ENCODE measurements around the gene CLK4. TPM values are rescaled to one million over a fixed set of nuclear protein-coding genes. Genes with fewer than 3 reads are reported as not detected.

CLK4 gene
- total RNA-seq, 1 experiment from 2014 or later = 23.8 TPM

- H3K4me3 ChIP-seq (ENCODE audit: low read length) = no peak overlapping the region
- DNase-seq = no peak
- no peak overlapping the region for H3K4me2 ChIP-seq (ENCODE audit: low read length)
- H3K9me3 ChIP-seq (ENCODE audit: low read length) = no peaks in the 10 kb centered on the region
- H4K20me1 ChIP-seq (ENCODE audit: low read length) = no peaks in the 10 kb centered on the region
- intact Hi-C loops (cut with micrococcal nuclease) = no loop called here
- no peaks in the 10 kb centered on the region for H3F3A ChIP-seq (ENCODE audit: low read length, unreplicated experiment)
- ChIA-PET CTCF (no interaction called here), POLR2A (ENCODE audit: unreplicated experiment) (no interaction called here)
- peaks cover 55% of the 10 kb centered on the region for H3K36me3 ChIP-seq (ENCODE audit: low read depth, low read length)
- no peak for ATAC-seq
- no peaks in the 10 kb centered on the region for H3K27me3 ChIP-seq (ENCODE audit: low read length)
- no peak overlapping the region for H3K9ac ChIP-seq (ENCODE audit: low read length)
- no peak overlapping the region for H3K27ac ChIP-seq (ENCODE audit: low read length)
- TF ChIP-seq EZH2phosphoT487 (IDR thresholded peaks at IDR 0.05; ENCODE audit: borderline replicate concordance, low read length) (no peak), EZH2 (IDR thresholded peaks at IDR 0.05; ENCODE audit: low read length, unreplicated experiment) (no peak), CTCF (conservative IDR thresholded peaks at IDR 0.05; ENCODE audit: low read depth, low read length) (no peak)
- H3K4me1 ChIP-seq (ENCODE audit: insufficient read depth, low read length) = 0 out of 2 replicates have a peak, but pooled peaks cover 6% of the 10 kb centered on the region
- no peaks in the 10 kb centered on the region for H3K9me2 ChIP-seq (replicated peaks; ENCODE audit: low read length)
- BruUV-seq (replicated peaks) = no TSS peak
- no peaks in the 10 kb centered on the region for H3K79me2 ChIP-seq (ENCODE audit: low read length)
- no peak overlapping the region for H2AFZ ChIP-seq (ENCODE audit: low read length)
Measured at GRCh38 chr5:178606269-178606668, 20.6 kb downstream of the CLK4 start.

- Histone ChIP-seq H3K36me3 (ENCODE audit: low read depth, low read length) (peaks cover 54% of the 10 kb centered on the region), H3K27ac (ENCODE audit: low read length) (no peak overlapping the region), H3K9me3 (ENCODE audit: low read length) (no peaks in the 10 kb centered on the region), H4K20me1 (ENCODE audit: low read length) (no peaks in the 10 kb centered on the region), H3K4me2 (ENCODE audit: low read length) (no peak overlapping the region), H3K79me2 (ENCODE audit: low read length) (no peaks in the 10 kb centered on the region), H3F3A (ENCODE audit: low read length, unreplicated experiment) (no peaks in the 10 kb centered on the region), H2AFZ (ENCODE audit: low read length) (no peak overlapping the region), H3K27me3 (ENCODE audit: low read length) (no peaks in the 10 kb centered on the region), H3K9me2 (replicated peaks; ENCODE audit: low read length) (no peaks in the 10 kb centered on the region), H3K4me1 (ENCODE audit: insufficient read depth, low read length) (0 out of 2 replicates have a peak, but pooled peaks cover 6% of the 10 kb centered on the region), H3K9ac (ENCODE audit: low read length) (no peak overlapping the region), H3K4me3 (ENCODE audit: low read length) (no peak overlapping the region)
- TF ChIP-seq CTCF (conservative IDR thresholded peaks at IDR 0.05; ENCODE audit: low read depth, low read length) (no peak), EZH2 (IDR thresholded peaks at IDR 0.05; ENCODE audit: low read length, unreplicated experiment) (no peak), EZH2phosphoT487 (IDR thresholded peaks at IDR 0.05; ENCODE audit: borderline replicate concordance, low read length) (no peak)
- BruUV-seq (replicated peaks) = no TSS peak
- no peak for DNase-seq
- CTCF ChIA-PET = no interaction called here
- intact Hi-C loops (cut with micrococcal nuclease) = no loop called here
- no peak for ATAC-seq
- POLR2A ChIA-PET (ENCODE audit: unreplicated experiment) = no interaction called here
Measured at GRCh38 chr5:178605788-178606187, 21.1 kb downstream of the CLK4 start.

- Histone ChIP-seq H3K4me3 (ENCODE audit: low read length) (no peak overlapping the region), H3K4me2 (ENCODE audit: low read length) (no peak overlapping the region), H3K9me2 (replicated peaks; ENCODE audit: low read length) (no peaks in the 10 kb centered on the region), H3K27me3 (ENCODE audit: low read length) (no peaks in the 10 kb centered on the region), H3K9ac (ENCODE audit: low read length) (no peak overlapping the region), H3K4me1 (ENCODE audit: insufficient read depth, low read length) (0 out of 2 replicates have a peak, but pooled peaks cover 6% of the 10 kb centered on the region), H3K36me3 (ENCODE audit: low read depth, low read length) (peaks cover 45% of the 10 kb centered on the region), H3K27ac (ENCODE audit: low read length) (no peak overlapping the region), H3F3A (ENCODE audit: low read length, unreplicated experiment) (no peaks in the 10 kb centered on the region), H3K9me3 (ENCODE audit: low read length) (no peaks in the 10 kb centered on the region), H3K79me2 (ENCODE audit: low read length) (no peaks in the 10 kb centered on the region), H4K20me1 (ENCODE audit: low read length) (no peaks in the 10 kb centered on the region), H2AFZ (ENCODE audit: low read length) (no peak overlapping the region)
- ATAC-seq (no peak; the same call in 1 of the 2 replicates), DNase-seq (peak; percentile 48)
- POLR2A ChIA-PET (ENCODE audit: unreplicated experiment) = no interaction called here
- CTCF ChIA-PET = no interaction called here
- BruUV-seq (replicated peaks) = no TSS peak
- TF ChIP-seq CTCF (conservative IDR thresholded peaks at IDR 0.05; ENCODE audit: low read depth, low read length) = no peak
- TF ChIP-seq EZH2 (IDR thresholded peaks at IDR 0.05; ENCODE audit: low read length, unreplicated experiment) = no peak
- TF ChIP-seq EZH2phosphoT487 (IDR thresholded peaks at IDR 0.05; ENCODE audit: borderline replicate concordance, low read length) = no peak
- intact Hi-C loops (cut with micrococcal nuclease) = no loop called here
Measured at GRCh38 chr5:178602752-178603151, 24.1 kb downstream of the CLK4 start.
